OCI-LY3 (cell line): ENCODE results near the gene KIR3DL1.

ENCODE experiments used
- CTCF ChIP-seq: fragments of 200-600, 300-600 bp; sonication (generic); IDR thresholded peaks from 2 replicates; pipeline ENCODE4 v1.5.1; 2014; ENCODE audit warnings: antibody characterized with exemption, low read length, low read depth
- EZH2phosphoT487 ChIP-seq: fragments of 200-600 bp; shearing (Covaris generic); IDR thresholded peaks from 2 replicates; pipeline ENCODE4 v1.6.1; 2018; ENCODE audit warnings: antibody characterized with exemption, mixed run types, low read depth

- TF ChIP-seq CTCF (no peak), EZH2phosphoT487 (no peak)
These were observed 20.5 kb upstream of the KIR3DL1 start for GRCh38 chr19:54795758-54796157.
